ENCODE measurements around the gene CCER1.

DNA sequence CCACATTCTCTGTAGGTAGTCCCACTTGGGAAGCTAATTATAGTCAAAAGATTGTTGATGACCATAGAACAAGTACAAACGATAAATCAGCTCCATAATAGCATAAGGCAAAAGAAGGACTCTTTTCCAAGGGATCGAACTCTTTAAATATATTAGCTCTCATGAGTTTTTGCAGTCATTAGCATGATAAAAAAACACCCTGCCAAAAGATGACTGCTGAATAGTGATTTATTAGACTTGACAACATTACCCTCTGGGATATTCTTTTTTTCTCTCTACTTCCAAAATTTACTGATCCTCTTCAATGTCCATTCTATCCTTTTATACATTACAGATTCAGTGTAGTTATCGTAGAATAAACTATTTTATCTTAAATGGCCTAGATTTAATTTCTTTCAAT, 35.6 kb upstream of the CCER1 start:
- TF ChIP-seq POLR2AphosphoS5 (IDR thresholded peaks at IDR 0.05; ENCODE audit: low read depth, low read length), result no peak
- TF ChIP-seq POLR2A (IDR thresholded peaks at IDR 0.05; ENCODE audit: low read depth, low read length), result no peak
- TF ChIP-seq TAF1 (IDR thresholded peaks at IDR 0.05; ENCODE audit: low read depth, low read length), result no peak
- no peak for TF ChIP-seq SPI1 (IDR thresholded peaks at IDR 0.05; ENCODE audit: low read depth, low read length)
- no peak for TF ChIP-seq POU2F2 (IDR thresholded peaks at IDR 0.05; ENCODE audit: low read depth, low read length)
